ENCODE measurements around the gene LTB4R. TPM values are rescaled to one million over a fixed set of nuclear protein-coding genes. Genes with fewer than 3 reads are reported as not detected.

The LTB4R gene
- total and polyA plus RNA-seq, 10 donors: 13.9 to 50.4 (median 32.1) TPM

DNA sequence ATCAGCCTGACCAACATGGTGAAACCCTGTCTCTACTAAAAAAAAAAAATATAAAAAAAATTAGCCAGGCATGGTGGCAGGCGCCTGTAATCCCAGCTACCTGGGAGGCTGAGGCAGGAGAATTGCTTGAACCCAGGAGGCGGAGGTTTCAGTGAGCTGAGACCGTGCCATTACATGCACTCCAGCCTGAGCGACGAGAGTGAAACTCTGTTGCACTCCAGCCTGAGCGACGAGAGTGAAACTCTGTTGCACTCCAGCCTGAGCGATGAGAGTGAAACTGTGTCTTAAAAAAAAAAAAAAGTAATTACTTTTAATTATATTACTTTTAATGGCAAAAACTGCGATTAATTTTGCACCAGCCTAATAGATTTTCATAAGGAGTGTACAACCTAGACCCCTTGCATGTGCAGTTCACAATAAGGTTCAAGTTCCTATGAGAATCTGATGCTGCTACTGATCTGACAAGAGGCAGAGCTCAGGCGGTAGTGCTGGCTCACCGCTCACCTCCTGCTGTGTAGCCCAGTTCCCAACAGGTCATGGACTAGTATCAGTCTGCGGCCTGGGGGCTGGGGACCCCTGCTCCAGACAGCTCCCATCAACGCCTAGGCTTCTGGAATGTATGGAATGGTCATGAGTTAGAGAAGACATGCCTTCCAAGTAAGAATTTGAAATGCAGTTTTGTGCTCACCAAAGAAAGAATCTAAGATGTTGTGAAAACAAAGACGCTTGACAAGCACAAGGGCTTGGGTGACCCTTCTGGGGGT lies 10.1 kb downstream of the LTB4R start:
- Histone ChIP-seq H3K9me3 (no peaks in the 10 kb centered on the region), H3K36me3 (peaks cover 0 to 79% (median 2%) of the 10 kb centered on the region in 6 donors), H3K4me3 (no peak overlapping the region), H3K27ac (no peak overlapping the region), H3K4me1 (peaks cover 0 to 48% (median 20%) of the 10 kb centered on the region in 6 donors), H3K27me3 (replicated peaks in 1 of 7) (no peaks in the 10 kb centered on the region)
- 88 to 94% (median 88%) methylated on average over 14 of the region's 14 CpGs for WGBS, 5 donors
- TF ChIP-seq CTCF (IDR thresholded peaks at IDR 0.05 in 8 of 11, conservative IDR thresholded peaks at IDR 0.05 in 3 of 11) (no peak), POLR2AphosphoS5 (IDR thresholded peaks at IDR 0.05) (no peak), POLR2A (IDR thresholded peaks at IDR 0.05) (no peak)
- no peak for DNase-seq
- intact Hi-C loops (cut with DNase I; ENCODE audit: low total_unique reads): no loop called here

DNA sequence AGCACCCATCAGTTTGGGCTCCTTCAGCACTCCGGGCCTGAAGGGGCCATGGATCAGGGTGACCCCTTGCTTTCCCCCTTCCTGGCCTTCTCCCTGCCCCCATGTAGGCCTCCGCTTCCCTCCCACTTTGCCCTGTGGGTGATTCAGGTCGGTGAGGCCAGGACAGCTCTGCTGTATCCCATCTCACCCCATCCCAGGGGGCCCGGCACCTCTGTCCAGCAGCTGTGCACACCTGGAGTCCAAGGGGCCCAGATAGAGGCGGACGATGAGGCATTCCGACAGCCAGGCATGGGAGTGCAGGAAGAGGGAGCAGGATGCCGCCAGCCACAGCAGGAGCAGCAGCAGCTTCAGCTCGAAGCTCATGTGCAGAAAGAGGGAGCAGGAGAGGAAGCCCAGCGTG lies 11.4 kb downstream of the LTB4R start:
- TF ChIP-seq POLR2AphosphoS5 (IDR thresholded peaks at IDR 0.05) (peak in 1 of 3 donors; percentile 23), CTCF (IDR thresholded peaks at IDR 0.05 in 8 of 11, conservative IDR thresholded peaks at IDR 0.05 in 3 of 11) (no peak), POLR2A (IDR thresholded peaks at IDR 0.05) (no peak)
- H3K4me1 ChIP-seq: peaks cover 7 to 48% (median 20%) of the 10 kb centered on the region in 6 donors
- H3K27me3 ChIP-seq (replicated peaks in 1 of 7): no peaks in the 10 kb centered on the region
- intact Hi-C loops (cut with DNase I; ENCODE audit: low total_unique reads): no loop called here
- WGBS, 5 donors: 82 to 90% (median 87%) methylated on average over 10 of the region's 10 CpGs
- H3K27ac ChIP-seq: no peak overlapping the region
- H3K4me3 ChIP-seq: no peak overlapping the region
- no peak for DNase-seq
- peaks cover 0 to 68% (median 2%) of the 10 kb centered on the region in 6 donors for H3K36me3 ChIP-seq
- H3K9me3 ChIP-seq: no peaks in the 10 kb centered on the region

DNA sequence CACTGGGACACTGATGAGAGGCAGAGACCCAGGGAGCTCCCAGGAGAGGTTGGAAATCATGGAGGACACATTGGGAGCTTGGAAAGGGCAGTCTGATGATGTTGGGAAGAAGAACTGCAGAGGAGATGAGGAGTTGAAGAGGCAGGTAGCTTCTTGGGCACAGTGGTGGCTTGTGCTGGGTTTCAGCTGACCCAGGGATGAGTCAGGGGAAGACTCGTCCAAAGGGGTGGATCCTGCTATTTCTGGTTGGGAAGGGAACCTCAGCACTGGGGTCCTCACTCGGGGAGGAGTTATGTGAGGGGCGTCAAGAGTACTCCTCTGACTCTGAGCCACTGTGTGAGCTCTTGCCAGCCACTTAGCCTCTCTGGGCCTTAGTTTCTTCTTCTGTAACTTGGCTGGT lies 12.0 kb downstream of the LTB4R start:
- H3K27ac ChIP-seq: no peak overlapping the region
- H3K4me3 ChIP-seq: no peak overlapping the region
- no peak for TF ChIP-seq CTCF (IDR thresholded peaks at IDR 0.05 in 8 of 11, conservative IDR thresholded peaks at IDR 0.05 in 3 of 11)
- TF ChIP-seq POLR2A (IDR thresholded peaks at IDR 0.05): no peak
- no peak for TF ChIP-seq POLR2AphosphoS5 (IDR thresholded peaks at IDR 0.05)
- peaks cover 8 to 48% (median 24%) of the 10 kb centered on the region in 6 donors for H3K4me1 ChIP-seq
- intact Hi-C loops (cut with DNase I; ENCODE audit: low total_unique reads): no loop called here
- WGBS, 5 donors: 72 to 81% (median 75%) methylated on average over 3 of the region's 3 CpGs
- H3K9me3 ChIP-seq: no peaks in the 10 kb centered on the region
- DNase-seq: no peak
- peaks cover 0 to 61% (median 2%) of the 10 kb centered on the region in 6 donors for H3K36me3 ChIP-seq
- no peaks in the 10 kb centered on the region for H3K27me3 ChIP-seq (replicated peaks in 1 of 7)

DNA sequence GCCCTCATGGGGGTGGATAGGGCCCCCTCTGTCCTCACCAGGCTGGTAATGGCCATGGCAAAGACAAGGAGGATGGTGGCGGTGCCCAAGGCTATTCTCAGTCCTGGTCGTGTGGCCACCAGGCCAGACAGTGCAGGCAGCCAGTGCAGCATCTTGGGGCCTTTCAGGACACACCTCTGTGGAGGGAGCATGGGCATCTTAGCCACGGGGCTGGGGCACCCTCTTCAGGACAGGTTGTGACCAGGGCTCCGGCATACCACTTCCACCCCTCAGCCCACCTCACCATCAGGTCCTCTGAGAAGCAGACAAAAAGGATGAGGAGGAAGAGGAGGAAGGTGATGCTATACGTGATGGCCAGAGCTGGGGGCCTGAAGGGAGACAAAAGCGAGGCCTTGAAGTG lies 12.7 kb downstream of the LTB4R start:
- H3K36me3 ChIP-seq: peaks cover 0 to 55% (median 2%) of the 10 kb centered on the region in 6 donors
- H3K4me1 ChIP-seq: peaks cover 10 to 48% (median 28%) of the 10 kb centered on the region in 6 donors
- no peak for DNase-seq
- 76 to 94% (median 82%) methylated on average over 6 of the region's 6 CpGs for WGBS, 5 donors
- no peak overlapping the region for H3K27ac ChIP-seq
- no peak overlapping the region for H3K4me3 ChIP-seq
- intact Hi-C loops (cut with DNase I; ENCODE audit: low total_unique reads): no loop called here
- no peak for TF ChIP-seq POLR2AphosphoS5 (IDR thresholded peaks at IDR 0.05)
- no peak for TF ChIP-seq POLR2A (IDR thresholded peaks at IDR 0.05)
- no peak for TF ChIP-seq CTCF (IDR thresholded peaks at IDR 0.05 in 8 of 11, conservative IDR thresholded peaks at IDR 0.05 in 3 of 11)
- no peaks in the 10 kb centered on the region for H3K27me3 ChIP-seq (replicated peaks in 1 of 7)
- H3K9me3 ChIP-seq: no peaks in the 10 kb centered on the region

Data from spleen (tissue), 11 donors.